H1 (cell line): Measurements from ENCODE around the gene BBC3. TPM values are rescaled to one million over a fixed set of nuclear protein-coding genes. Genes with fewer than 3 reads are reported as not detected.
"Not testable (repeated sequence)": the region's sequence is repeated elsewhere in the genome, so short reads cannot be mapped to it uniquely, and the experiment has no call there.

Experiments
- CTCF ChIA-PET: fragments of 300-600 bp; sonication (Branson Sonifier 250); formaldehyde crosslinking; loops from one replicate; lab custom pipeline; 2021; ENCODE audit not compliant: partially characterized antibody; lab: Charles Lee
- POLR2A ChIA-PET: fragments of 300-600 bp; sonication (Branson Sonifier 250); formaldehyde crosslinking; loops from one replicate; lab custom pipeline; 2021; ENCODE audit warnings: inconsistent platforms; ENCODE audit not compliant: partially characterized antibody; lab: Charles Lee
- DNase-seq, 2 experiments: peaks; one replicate each; pipeline versions ENCODE4 v3.0.0 to v3.0.0-alpha.2; 2010 to 2022; ENCODE audit warnings: low spot score in 2 of 2, low read depth in 1 of 2, mixed read lengths in 1 of 2
- FAIRE-seq: peaks from 2 replicates; lab custom pipeline; 2011; peaks lifted over from hg19 to GRCh38; lab: Jason Lieb, UNC
- H2AFZ ChIP-seq: 2 replicates; pipeline ENCODE4 v1.8.1; 2012; ENCODE audit warnings: low read length, inconsistent platforms
- H2AK5ac ChIP-seq: 2 replicates; pipeline ENCODE4 v1.6.1; 2013; ENCODE audit warnings: low read depth, low read length
- H2BK120ac ChIP-seq: replicated peaks from 2 replicates; pipeline ENCODE3; 2013; ENCODE audit warnings: low read depth, low read length, inconsistent platforms
- H2BK12ac ChIP-seq: 2 replicates; pipeline ENCODE4 v1.6.1; 2013; ENCODE audit warnings: low read depth, low read length
- H2BK15ac ChIP-seq: 2 replicates; pipeline ENCODE4 v1.6.1; 2013; ENCODE audit warnings: low read length
- H2BK20ac ChIP-seq: 2 replicates; pipeline ENCODE4 v1.6.1; 2013; ENCODE audit warnings: low read length
- H2BK5ac ChIP-seq: 2 replicates; pipeline ENCODE4 v1.6.1; 2013; ENCODE audit warnings: low read depth, low read length
- H3K14ac ChIP-seq: 2 replicates; pipeline ENCODE4 v1.6.1; 2013; ENCODE audit warnings: inconsistent platforms; ENCODE audit not compliant: insufficient read length
- H3K18ac ChIP-seq: 2 replicates; pipeline ENCODE4 v1.6.1; 2013; ENCODE audit warnings: low read length; ENCODE audit errors: extremely low read depth
- H3K23ac ChIP-seq: 2 replicates; pipeline ENCODE4 v1.6.1; 2013; ENCODE audit warnings: inconsistent platforms; ENCODE audit not compliant: insufficient read length
- H3K23me2 ChIP-seq: 2 replicates; pipeline ENCODE4 v1.6.1; 2013; ENCODE audit warnings: low read depth, low read length
- H3K27ac ChIP-seq: 2 replicates; pipeline ENCODE4 v1.6.1; 2011; ENCODE audit warnings: low read depth, low read length, inconsistent platforms
- H3K27me3 ChIP-seq, 4 experiments: replicated peaks in 1 of 4; 1 replicate in 1 of 4; 2 replicates in 3 of 4; pipeline versions ENCODE4 v1.6.1 to v1.8.1; 2011 to 2013; ENCODE audit warnings: low read length in 3 of 4, mild to moderate bottlenecking in 3 of 4, inconsistent platforms in 2 of 4, mixed read lengths in 2 of 4, moderate library complexity in 1 of 4; ENCODE audit not compliant: control insufficient read depth in 3 of 4, insufficient read depth in 3 of 4; ENCODE audit errors: extremely low read depth in 1 of 4
- H3K36me3 ChIP-seq, 4 experiments: 2 replicates each; pipeline versions ENCODE4 v1.6.1 to v1.8.1; 2011 to 2013; ENCODE audit warnings: mild to moderate bottlenecking in 4 of 4, low read length in 3 of 4, moderate library complexity in 2 of 4, control low read depth in 1 of 4, inconsistent platforms in 1 of 4; ENCODE audit not compliant: insufficient read depth in 4 of 4, control insufficient read depth in 2 of 4
- H3K4ac ChIP-seq: replicated peaks from 2 replicates; pipeline ENCODE3; 2013; ENCODE audit warnings: low read length, low read depth, mixed read lengths, inconsistent platforms; ENCODE audit not compliant: insufficient read length
- H3K4me1 ChIP-seq, 4 experiments: replicated peaks in 1 of 4; 1 replicate in 1 of 4; 2 replicates in 3 of 4; pipeline versions ENCODE4 v1.6.1 to v1.8.1; 2011 to 2013; ENCODE audit warnings: low read length in 3 of 4, inconsistent platforms in 2 of 4, mixed read lengths in 1 of 4; ENCODE audit not compliant: insufficient read depth in 4 of 4, control insufficient read depth in 3 of 4
- H3K4me2 ChIP-seq, 2 experiments: 2 replicates each; pipeline versions ENCODE4 v1.6.1 to v1.8.1; 2011 to 2013; ENCODE audit warnings: low read depth in 2 of 2, low read length in 2 of 2, control low read depth in 1 of 2, inconsistent platforms in 1 of 2, mild to moderate bottlenecking in 1 of 2; ENCODE audit not compliant: insufficient read depth in 1 of 2
- H3K4me3 ChIP-seq, 4 experiments: fragments of 200-600, 300-600 bp in 1 of 4; sonication (generic), shearing (Covaris generic), sonication (Bioruptor Twin) in 1 of 4; 2 replicates each; pipeline versions ENCODE4 v1.5.1 to v1.8.1; 2011 to 2016; ENCODE audit warnings: low read length in 4 of 4, low read depth in 3 of 4, control low read depth in 2 of 4, inconsistent platforms in 2 of 4, mild to moderate bottlenecking in 2 of 4, mixed read lengths in 1 of 4, moderate library complexity in 1 of 4; ENCODE audit not compliant: insufficient read depth in 2 of 4; ENCODE audit errors: extremely low read depth in 1 of 4
- H3K56ac ChIP-seq: replicated peaks from 2 replicates; pipeline ENCODE3; 2013; ENCODE audit warnings: low read depth, mild to moderate bottlenecking, mixed read lengths, low read length, inconsistent platforms; ENCODE audit not compliant: insufficient read length
- H3K79me1 ChIP-seq: 2 replicates; pipeline ENCODE4 v1.6.1; 2013; ENCODE audit warnings: low read depth, low read length, control low read depth
- H3K79me2 ChIP-seq, 2 experiments: 2 replicates each; pipeline versions ENCODE4 v1.6.1 to v1.8.1; 2012 to 2013; ENCODE audit warnings: low read length in 2 of 2, mild to moderate bottlenecking in 2 of 2, inconsistent platforms in 1 of 2; ENCODE audit not compliant: insufficient read depth in 2 of 2, control insufficient read depth in 1 of 2
- H3K9ac ChIP-seq, 4 experiments: replicated peaks in 1 of 4; 1 replicate in 1 of 4; 2 replicates in 3 of 4; pipeline versions ENCODE4 v1.6.1 to v1.8.1; 2011 to 2013; ENCODE audit warnings: low read depth in 3 of 4, low read length in 3 of 4, control low read depth in 2 of 4, mild to moderate bottlenecking in 2 of 4, moderate library complexity in 2 of 4, inconsistent platforms in 1 of 4; ENCODE audit errors: extremely low read depth in 1 of 4
- H3K9me3 ChIP-seq, 2 experiments: 2 replicates each; pipeline versions ENCODE4 v1.6.1 to v1.8.1; 2012 to 2013; ENCODE audit warnings: mild to moderate bottlenecking in 2 of 2, moderate library complexity in 2 of 2, control low read depth in 1 of 2, inconsistent platforms in 1 of 2, low read depth in 1 of 2, low read length in 1 of 2, mixed read lengths in 1 of 2; ENCODE audit not compliant: insufficient read depth in 2 of 2
- H4K20me1 ChIP-seq, 2 experiments: replicated peaks in 1 of 2; 2 replicates each; pipeline versions ENCODE3 to v1.8.1; 2011 to 2013; ENCODE audit warnings: inconsistent platforms in 2 of 2, low read length in 2 of 2, mild to moderate bottlenecking in 1 of 2; ENCODE audit not compliant: insufficient read depth in 2 of 2, control insufficient read depth in 1 of 2
- H4K5ac ChIP-seq: 2 replicates; pipeline ENCODE4 v1.6.1; 2013; ENCODE audit warnings: low read length, low read depth, mixed read lengths, inconsistent platforms; ENCODE audit not compliant: insufficient read length
- H4K8ac ChIP-seq: 2 replicates; pipeline ENCODE4 v1.8.0; 2013; ENCODE audit warnings: mild to moderate bottlenecking, moderate library complexity, low read length, inconsistent platforms; ENCODE audit not compliant: insufficient read depth; ENCODE audit errors: extremely low read depth
- H4K91ac ChIP-seq: replicated peaks from 2 replicates; pipeline ENCODE3; 2013; ENCODE audit warnings: low read length, mixed read lengths, inconsistent platforms; ENCODE audit not compliant: insufficient read length
- WGBS, 2 experiments: shearing (Covaris generic) in 1 of 2; methylation state at CpG; one replicate each; pipeline versions ENCODE4 v1.1.6 to v1.1.7; 2013 to 2015; ENCODE audit warnings: low lambda C conversion rate in 2 of 2, mixed read lengths in 2 of 2, inconsistent platforms in 1 of 2, low coverage in 1 of 2, missing lambda C conversion rate in 1 of 2; ENCODE audit not compliant: insufficient replicate concordance in 2 of 2, insufficient coverage in 1 of 2, insufficient read length in 1 of 2; ENCODE audit errors: extremely low coverage in 1 of 2, missing lambda C conversion rate in 1 of 2; 5-methylcytosine and 5-hydroxymethylcytosine counted together
- polyA plus RNA-seq, 7 experiments: library from polyadenylated mRNA; depleted of rRNA in 3 of 7; stranded (reverse) in 5 of 7; unstranded in 2 of 7; fragments of >200 nt in 5 of 7; fragments of 200-250 nt in 2 of 7; gene quantifications; 1 replicate in 5 of 7; 2 replicates in 1 of 7; 4 replicates in 1 of 7; pipeline versions ENCODE4 v1.2.1 to v1.2.3, GENCODE V29; 2011 to 2013; ENCODE audit warnings: missing spikeins in 2 of 7, mixed read lengths in 2 of 7
- total RNA-seq: library from RNA; stranded (reverse); fragmentation: NEBNext Ultra II Directional; extraction: Animal tissue kit (Norgen Biotek cat#: 25700); gene quantifications from 2 replicates; pipeline ENCODE4 v1.2.1, GENCODE V29; 2021

Gene BBC3
- total and polyA plus RNA-seq, 2 of the 8 experiments (the other 6 are each of a cell fraction or from before 2014, with no cell fraction given) = 13.2 to 21.6 TPM

- H2BK5ac ChIP-seq, H3K4me2 ChIP-seq, H3K9ac ChIP-seq, H2BK20ac ChIP-seq, H3K4me3 ChIP-seq, H3K18ac ChIP-seq, DNase-seq, H4K91ac ChIP-seq, H3K27ac ChIP-seq, H3K9me3 ChIP-seq, H3K23me2 ChIP-seq, H4K5ac ChIP-seq, H2BK12ac ChIP-seq, H3K14ac ChIP-seq, H2BK15ac ChIP-seq, H3K4me1 ChIP-seq, H4K8ac ChIP-seq, H2AFZ ChIP-seq, H3K79me1 ChIP-seq, FAIRE-seq, H4K20me1 ChIP-seq, H2AK5ac ChIP-seq, H2BK120ac ChIP-seq, H3K27me3 ChIP-seq, H3K56ac ChIP-seq, H3K23ac ChIP-seq, H3K4ac ChIP-seq: not testable (repeated sequence)
- Histone ChIP-seq H3K36me3 (peaks cover 10 to 49% (median 28%) of the 10 kb centered on the region in 4 experiments; a peak in 7 of 8 replicates), H3K79me2 (peaks cover 0 to 15% of the 10 kb centered on the region in 2 experiments; a peak in 2 of 4 replicates)
- POLR2A ChIA-PET = interaction anchor here (0.6 to 4.8 kb wide), 6 partner anchors 8 to 149 kb away, joined by 3 to 49 read pairs (median 5); partner anchors contain the start of genes DHX34, INAFM1 and ZC3H4
- WGBS, 2 experiments = 97% methylated on average over 11 of the region's 14 CpGs; no CpG with 5 or more reads in 1 of the 2 experiments
- CTCF ChIA-PET = interaction anchor here (0.6 to 3.9 kb wide), 6 partner anchors 10 to 483 kb away, joined by 3 to 14 read pairs (median 4); no protein-coding TSS in a partner anchor
Observed at GRCh38 chr19:47261946-47262793, 31.2 kb upstream of the BBC3 start.
